Measurements from ENCODE around the gene RNU5B-1. TPM values are rescaled to one million over a fixed set of nuclear protein-coding genes. Genes with fewer than 3 reads are reported as not detected.

RNU5B-1 gene
- total RNA-seq, 4 donors from 2014 or later = not detected

- WGBS, 2 donors = 1% methylated on average over 24 of the region's 24 CpGs
- DNase-seq (ENCODE audit: low spot score in 2 of 2) = peak in 1 of 2 donors; percentile 49
- intact Hi-C loops (cut with DNase I; ENCODE audit: low total_unique reads) = no loop called here
- TF ChIP-seq POLR2A (IDR thresholded peaks at IDR 0.05) (no peak), CTCF (IDR thresholded peaks at IDR 0.05) (peak in 1 of 3 donors; percentile 63)
- H3K4me3 ChIP-seq (ENCODE audit: low read depth, poor library complexity, severe bottlenecking) = peak overlapping the region; percentile 5
Observed at GRCh38 chr15:65303687-65304380, 643 bp upstream of the RNU5B-1 start.

- intact Hi-C loops (cut with DNase I; ENCODE audit: low total_unique reads) = no loop called here
- H3K4me3 ChIP-seq (ENCODE audit: low read depth, poor library complexity, severe bottlenecking) = no peak overlapping the region
- TF ChIP-seq CTCF (IDR thresholded peaks at IDR 0.05) (no peak), POLR2A (IDR thresholded peaks at IDR 0.05) (no peak)
- 49 to 51% methylated on average over 14 of the region's 14 CpGs for WGBS, 2 donors
- DNase-seq (ENCODE audit: low spot score in 2 of 2) = peak in 1 of 2 donors; percentile 35
Observed at GRCh38 chr15:65305150-65305758, 777 bp downstream of the RNU5B-1 start.

- intact Hi-C loops (cut with DNase I; ENCODE audit: low total_unique reads) = no loop called here
- TF ChIP-seq CTCF (IDR thresholded peaks at IDR 0.05) (no peak), POLR2A (IDR thresholded peaks at IDR 0.05) (no peak)
- DNase-seq (ENCODE audit: low spot score in 2 of 2) = no peak
- no peak overlapping the region for H3K4me3 ChIP-seq (ENCODE audit: low read depth, poor library complexity, severe bottlenecking)
- WGBS, 2 donors = 78 to 81% methylated on average over 3 of the region's 3 CpGs
Observed at GRCh38 chr15:65305776-65306175, 1.3 kb downstream of the RNU5B-1 start.

- DNase-seq (ENCODE audit: low spot score in 2 of 2) = no peak
- no peak for TF ChIP-seq CTCF (IDR thresholded peaks at IDR 0.05)
- TF ChIP-seq POLR2A (IDR thresholded peaks at IDR 0.05) = no peak
- H3K4me3 ChIP-seq (ENCODE audit: low read depth, poor library complexity, severe bottlenecking) = no peak overlapping the region
- intact Hi-C loops (cut with DNase I; ENCODE audit: low total_unique reads) = no loop called here
Observed at GRCh38 chr15:65306551-65306950, 2.1 kb downstream of the RNU5B-1 start.

- DNase-seq (ENCODE audit: low spot score in 2 of 2) = no peak
- H3K4me3 ChIP-seq (ENCODE audit: low read depth, poor library complexity, severe bottlenecking) = no peak overlapping the region
- intact Hi-C loops (cut with DNase I; ENCODE audit: low total_unique reads) = no loop called here
- WGBS, 2 donors = 46 to 49% methylated on average over 6 of the region's 6 CpGs
- no peak for TF ChIP-seq CTCF (IDR thresholded peaks at IDR 0.05)
- no peak for TF ChIP-seq POLR2A (IDR thresholded peaks at IDR 0.05)
Observed at GRCh38 chr15:65307978-65308377, 3.5 kb downstream of the RNU5B-1 start.

Data from lower leg skin (tissue), 4 donors.